PC-3 (cell line): ENCODE data around the gene SYT1. TPM values are rescaled to one million over a fixed set of nuclear protein-coding genes. Genes with fewer than 3 reads are reported as not detected.
A peak's percentile ranks its signal among the peaks of the same experiment; 100 is the strongest.

Experiments
- ATAC-seq: fragments of 200-7000 bp; cut with Tn5 transposase; 2 replicates; pipeline ENCODE4 v1.9.1; 2020; ENCODE audit warnings: mild to moderate bottlenecking, moderate library complexity
- BruUV-seq: library from RNA; stranded (reverse); fragments of 400-500 nt; replicated peaks from 2 replicates; lab custom pipeline; 2021; lab: Mats Ljungman, UMichigan
- CTCF ChIA-PET: fragments of 300-600 bp; sonication (Branson Sonifier 250); formaldehyde crosslinking; loops from one replicate; lab custom pipeline; 2022; ENCODE audit warnings: antibody characterized with exemption; lab: Charles Lee
- POLR2A ChIA-PET: fragments of 300-600 bp; sonication (Branson Sonifier 250); formaldehyde crosslinking; loops from one replicate; lab custom pipeline; 2022; ENCODE audit warnings: antibody characterized with exemption; ENCODE audit not compliant: unreplicated experiment; lab: Charles Lee
- DNase-seq: peaks from one replicate; pipeline ENCODE4 v3.0.0-alpha.2; 2015
- H2AFZ ChIP-seq: fragments of 300-600 bp; sonication (generic); 2 replicates; pipeline ENCODE4 v1.6.0; 2016; ENCODE audit warnings: antibody characterized with exemption, low read length
- H3F3A ChIP-seq: fragments of 300-600 bp; sonication (generic); one replicate; pipeline ENCODE4 v1.6.0; 2017; ENCODE audit warnings: antibody characterized with exemption, low read length, control low read depth, mild to moderate bottlenecking; ENCODE audit not compliant: unreplicated experiment
- H3K27ac ChIP-seq: fragments of 300-600 bp; sonication (generic); 2 replicates; pipeline ENCODE4 v1.5.1; 2016; ENCODE audit warnings: mild to moderate bottlenecking, low read length
- H3K27me3 ChIP-seq: fragments of 300-600 bp; sonication (generic); 2 replicates; pipeline ENCODE4 v1.6.1; 2016; ENCODE audit warnings: low read length, mixed read lengths
- H3K36me3 ChIP-seq: fragments of 300-600 bp; sonication (generic); 2 replicates; pipeline ENCODE4 v1.6.1; 2016; ENCODE audit warnings: low read depth, mixed run types, low read length, mixed read lengths
- H3K4me1 ChIP-seq: fragments of 300-600 bp; sonication (generic); 2 replicates; pipeline ENCODE4 v1.5.1; 2016; ENCODE audit warnings: low read length; ENCODE audit not compliant: insufficient read depth
- H3K4me2 ChIP-seq: fragments of 300-600 bp; sonication (generic); 2 replicates; pipeline ENCODE4 v1.6.0; 2016; ENCODE audit warnings: low read length
- H3K4me3 ChIP-seq: fragments of 300-600 bp; sonication (generic); 2 replicates; pipeline ENCODE4 v1.5.1; 2016; ENCODE audit warnings: mild to moderate bottlenecking, low read length, mixed read lengths
- H3K79me2 ChIP-seq: fragments of 300-600 bp; sonication (generic); 2 replicates; pipeline ENCODE4 v1.6.1; 2017; ENCODE audit warnings: low read length, mixed read lengths
- H3K9ac ChIP-seq: fragments of 300-600 bp; sonication (generic); 2 replicates; pipeline ENCODE4 v1.6.0; 2016; ENCODE audit warnings: mild to moderate bottlenecking, low read length
- H3K9me2 ChIP-seq: fragments of 300-600 bp; sonication (generic); replicated peaks from 2 replicates; pipeline ENCODE4 v1.6.1; 2016; ENCODE audit warnings: mixed run types, low read length, mixed read lengths
- H3K9me3 ChIP-seq: fragments of 300-600 bp; sonication (generic); 2 replicates; pipeline ENCODE4 v1.6.1; 2016; ENCODE audit warnings: low read length, mixed read lengths
- H4K20me1 ChIP-seq: fragments of 300-600 bp; sonication (generic); 2 replicates; pipeline ENCODE4 v1.6.1; 2016; ENCODE audit warnings: low read length, mixed read lengths
- EZH2 ChIP-seq: fragments of 300-600 bp; sonication (generic); IDR thresholded peaks from one replicate; pipeline ENCODE4 v1.6.1; 2017; ENCODE audit warnings: antibody characterized with exemption, mild to moderate bottlenecking, low read length; ENCODE audit not compliant: unreplicated experiment
- EZH2phosphoT487 ChIP-seq: fragments of 300-600 bp; sonication (generic); IDR thresholded peaks from 2 replicates; pipeline ENCODE4 v1.6.1; 2018; ENCODE audit warnings: mild to moderate bottlenecking, antibody characterized with exemption, low read length, borderline replicate concordance
- intact Hi-C: fragments of 100-400 bp; cut with micrococcal nuclease; formaldehyde crosslinking; loops from 2 replicates; pipeline ENCODE4 v1.9.0; 2023
- total RNA-seq: library from RNA; depleted of rRNA; stranded (reverse); fragments of >200 nt; gene quantifications from 2 replicates; pipeline ENCODE4 v1.2.3, GENCODE V29; 2014
- TF ChIP-seq, protein P1 (sequence below): fragments of 300-600 bp; sonication (generic); conservative IDR thresholded peaks from 2 replicates; pipeline ENCODE4 v1.5.1; 2017; ENCODE audit warnings: antibody characterized with exemption, low read depth, mild to moderate bottlenecking, low read length

Gene SYT1
- total RNA-seq, 1 experiment from 2014 or later: 0.51 TPM

DNA sequence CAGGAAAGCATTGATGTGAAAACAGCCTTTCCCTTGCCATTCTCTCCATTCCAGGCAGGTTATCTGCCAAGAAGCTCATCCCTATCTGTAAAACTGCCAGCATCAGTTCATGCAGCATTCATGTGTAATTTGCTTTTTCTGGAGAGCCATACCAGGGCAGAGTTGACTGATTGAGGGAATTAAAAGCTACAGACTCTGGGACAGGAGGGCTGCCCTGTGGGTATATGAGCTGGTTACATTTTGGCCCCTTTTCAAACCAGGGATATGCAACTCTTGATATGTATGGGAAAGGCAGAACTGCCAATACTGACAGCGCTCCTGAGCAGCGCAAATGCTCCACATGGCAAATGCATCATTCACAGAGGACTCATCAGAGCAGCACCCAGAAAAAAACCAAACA is 53.7 kb downstream of the SYT1 start:
- Histone ChIP-seq H3K36me3 (no peaks in the 10 kb centered on the region), H3K4me2 (no peak overlapping the region), H3K27ac (no peak overlapping the region), H3K4me1 (peaks cover 9% of the 10 kb centered on the region), H3F3A (no peaks in the 10 kb centered on the region), H2AFZ (no peak overlapping the region), H3K79me2 (no peaks in the 10 kb centered on the region), H3K9ac (no peak overlapping the region), H3K9me2 (no peaks in the 10 kb centered on the region), H3K9me3 (no peaks in the 10 kb centered on the region), H3K27me3 (no peaks in the 10 kb centered on the region), H4K20me1 (no peaks in the 10 kb centered on the region), H3K4me3 (no peak overlapping the region)
- no peak for DNase-seq
- POLR2A ChIA-PET: no interaction called here
- ATAC-seq: no peak
- no TSS peak for BruUV-seq
- CTCF ChIA-PET: no interaction called here
- intact Hi-C loops: no loop called here
- TF ChIP-seq, protein P1, sequence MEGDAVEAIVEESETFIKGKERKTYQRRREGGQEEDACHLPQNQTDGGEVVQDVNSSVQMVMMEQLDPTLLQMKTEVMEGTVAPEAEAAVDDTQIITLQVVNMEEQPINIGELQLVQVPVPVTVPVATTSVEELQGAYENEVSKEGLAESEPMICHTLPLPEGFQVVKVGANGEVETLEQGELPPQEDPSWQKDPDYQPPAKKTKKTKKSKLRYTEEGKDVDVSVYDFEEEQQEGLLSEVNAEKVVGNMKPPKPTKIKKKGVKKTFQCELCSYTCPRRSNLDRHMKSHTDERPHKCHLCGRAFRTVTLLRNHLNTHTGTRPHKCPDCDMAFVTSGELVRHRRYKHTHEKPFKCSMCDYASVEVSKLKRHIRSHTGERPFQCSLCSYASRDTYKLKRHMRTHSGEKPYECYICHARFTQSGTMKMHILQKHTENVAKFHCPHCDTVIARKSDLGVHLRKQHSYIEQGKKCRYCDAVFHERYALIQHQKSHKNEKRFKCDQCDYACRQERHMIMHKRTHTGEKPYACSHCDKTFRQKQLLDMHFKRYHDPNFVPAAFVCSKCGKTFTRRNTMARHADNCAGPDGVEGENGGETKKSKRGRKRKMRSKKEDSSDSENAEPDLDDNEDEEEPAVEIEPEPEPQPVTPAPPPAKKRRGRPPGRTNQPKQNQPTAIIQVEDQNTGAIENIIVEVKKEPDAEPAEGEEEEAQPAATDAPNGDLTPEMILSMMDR: no peak
- TF ChIP-seq EZH2 (no peak), EZH2phosphoT487 (no peak)

GRCh38 chr12:78928200-78929074 is 63.9 kb downstream of the SYT1 start:
- Histone ChIP-seq H3K4me1 (no peaks in the 10 kb centered on the region), H4K20me1 (no peaks in the 10 kb centered on the region), H3K9ac (no peak overlapping the region), H3K79me2 (no peaks in the 10 kb centered on the region), H3K9me2 (no peaks in the 10 kb centered on the region), H3K27me3 (no peaks in the 10 kb centered on the region), H3K27ac (no peak overlapping the region), H3K9me3 (no peaks in the 10 kb centered on the region), H3F3A (no peaks in the 10 kb centered on the region), H3K36me3 (no peaks in the 10 kb centered on the region), H2AFZ (0 out of 2 replicates have a peak overlapping the region, but pooled peaks have one; percentile 46), H3K4me3 (no peak overlapping the region), H3K4me2 (no peak overlapping the region)
- peak; percentile 97 for ATAC-seq
- ChIA-PET CTCF (interaction anchor here (0.6 kb wide), 1 partner anchor 38 kb away, joined by 4 read pairs; no protein-coding TSS in a partner anchor), POLR2A (interaction anchor here (0.7 kb wide), 1 partner anchor 736 kb away, joined by 3 read pairs; no protein-coding TSS in a partner anchor)
- intact Hi-C loops: no loop called here
- peak; percentile 53 for DNase-seq
- BruUV-seq: TSS peak; percentile 71
- TF ChIP-seq, protein P1: no peak
- TF ChIP-seq EZH2 (no peak), EZH2phosphoT487 (no peak)

GRCh38 chr12:78929075-78929418 is 64.5 kb downstream of the SYT1 start:
- DNase-seq: no peak
- Histone ChIP-seq H3K9me2 (no peaks in the 10 kb centered on the region), H3K9ac (no peak overlapping the region), H3K79me2 (no peaks in the 10 kb centered on the region), H4K20me1 (no peaks in the 10 kb centered on the region), H2AFZ (no peak overlapping the region), H3F3A (no peaks in the 10 kb centered on the region), H3K4me2 (no peak overlapping the region), H3K27ac (no peak overlapping the region), H3K4me1 (no peaks in the 10 kb centered on the region), H3K4me3 (no peak overlapping the region), H3K9me3 (no peaks in the 10 kb centered on the region), H3K27me3 (no peaks in the 10 kb centered on the region), H3K36me3 (no peaks in the 10 kb centered on the region)
- POLR2A ChIA-PET: interaction anchor here (0.7 kb wide), 1 partner anchor 737 kb away, joined by 3 read pairs; no protein-coding TSS in a partner anchor
- no peak for TF ChIP-seq EZH2phosphoT487
- TF ChIP-seq, protein P1: no peak
- no peak for TF ChIP-seq EZH2
- intact Hi-C loops: no loop called here
- no peak; the same call in 1 of the 2 replicates for ATAC-seq
- no TSS peak for BruUV-seq
- CTCF ChIA-PET: no interaction called here
